Hematopoietic multipotent progenitor cell treated with erythropoietin and hydrocortisone succinate and interleukin-3 and kit ligand, for 15 days (in vitro differentiated cells): ENCODE measurements around the gene GALNT1.
A peak's percentile ranks its signal among the peaks of the same experiment; 100 is the strongest.

Experiments
- DNase-seq: peaks from one replicate; pipeline ENCODE4 v3.0.0-alpha.2; 2015; ENCODE audit warnings: low spot score

Gene GALNT1

GRCh38 chr18:35721431-35722081 is 140.0 kb downstream of the GALNT1 start:
- DNase-seq: no peak

GRCh38 chr18:35728676-35729075 is 147.1 kb downstream of the GALNT1 start:
- DNase-seq: no peak

GRCh38 chr18:35729991-35730668 is 148.6 kb downstream of the GALNT1 start:
- no peak for DNase-seq

- no peak for DNase-seq
Measured at GRCh38 chr18:35730691-35731370, 149.3 kb downstream of the GALNT1 start.

GRCh38 chr18:35731701-35732100 is 150.2 kb downstream of the GALNT1 start:
- DNase-seq: no peak

- DNase-seq: no peak
Measured at GRCh38 chr18:35732162-35732561, 150.6 kb downstream of the GALNT1 start.

GRCh38 chr18:35732636-35733035 is 151.1 kb downstream of the GALNT1 start:
- DNase-seq: no peak

GRCh38 chr18:35733408-35733807 is 151.9 kb downstream of the GALNT1 start:
- DNase-seq: no peak

- DNase-seq: no peak
Measured at GRCh38 chr18:35736696-35737095, 155.2 kb downstream of the GALNT1 start.

GRCh38 chr18:35739778-35740177 is 158.2 kb downstream of the GALNT1 start:
- DNase-seq: no peak

- no peak for DNase-seq
Measured at GRCh38 chr18:35740656-35741055, 159.1 kb downstream of the GALNT1 start.

- DNase-seq: no peak
Measured at GRCh38 chr18:35743916-35744315, 162.4 kb downstream of the GALNT1 start.

GRCh38 chr18:35745814-35746213 is 164.3 kb downstream of the GALNT1 start:
- DNase-seq: no peak

- DNase-seq: no peak
Measured at GRCh38 chr18:35746826-35747339, 165.3 kb downstream of the GALNT1 start.

- no peak for DNase-seq
Measured at GRCh38 chr18:35747894-35748472, 166.4 kb downstream of the GALNT1 start.

GRCh38 chr18:35749701-35750100 is 168.2 kb downstream of the GALNT1 start:
- no peak for DNase-seq

- no peak for DNase-seq
Measured at GRCh38 chr18:35750929-35751328, 169.4 kb downstream of the GALNT1 start.

GRCh38 chr18:35753306-35753910 is 171.9 kb downstream of the GALNT1 start:
- DNase-seq: no peak

- no peak for DNase-seq
Measured at GRCh38 chr18:35754464-35754863, 172.9 kb downstream of the GALNT1 start.

GRCh38 chr18:35755369-35755768 is 173.8 kb downstream of the GALNT1 start:
- no peak for DNase-seq

- peak; percentile 67 for DNase-seq
Measured at GRCh38 chr18:35756506-35757117, 175.1 kb downstream of the GALNT1 start.
